Chondrocyte (in vitro differentiated cells): ENCODE measurements around the gene TGFB2. TPM values are rescaled to one million over a fixed set of nuclear protein-coding genes. Genes with fewer than 3 reads are reported as not detected.

ENCODE experiments used
- DNase-seq: peaks from one replicate; pipeline ENCODE4 v3.0.0; 2021; ENCODE audit warnings: mixed read lengths, low spot score
- H3K27ac Mint-ChIP-seq: one replicate; pipeline ENCODE4 v1.8.0; 2021; ENCODE audit warnings: mild to moderate bottlenecking, moderate library complexity, mixed read lengths; ENCODE audit not compliant: unreplicated experiment
- H3K27me3 Mint-ChIP-seq: 2 replicates; pipeline ENCODE4 v1.8.0; 2021; ENCODE audit warnings: low read depth, mixed read lengths
- H3K36me3 Mint-ChIP-seq: 2 replicates; pipeline ENCODE4 v1.8.0; 2021; ENCODE audit warnings: low read depth, mixed read lengths
- H3K4me1 Mint-ChIP-seq: 2 replicates; pipeline ENCODE4 v1.8.0; 2021; ENCODE audit warnings: low read depth, mild to moderate bottlenecking, mixed read lengths
- H3K4me3 Mint-ChIP-seq: one replicate; pipeline ENCODE4 v1.8.0; 2021; ENCODE audit warnings: mild to moderate bottlenecking, moderate library complexity, mixed read lengths; ENCODE audit not compliant: unreplicated experiment
- H3K9me3 Mint-ChIP-seq: 2 replicates; pipeline ENCODE4 v1.8.0; 2021; ENCODE audit warnings: low read depth, mixed read lengths
- total RNA-seq: library from RNA; stranded (reverse); gene quantifications from 3 replicates; pipeline ENCODE4 v1.2.1, GENCODE V29; 2021
- TF ChIP-seq, protein P1 (sequence below): fragments of 200-600 bp; sonication (generic); IDR thresholded peaks from 2 replicates; pipeline ENCODE4 v1.5.0; 2021; ENCODE audit warnings: antibody characterized with exemption, mild to moderate bottlenecking, moderate library complexity

Gene TGFB2
- total RNA-seq, 1 donor from 2014 or later: 226 TPM

DNA sequence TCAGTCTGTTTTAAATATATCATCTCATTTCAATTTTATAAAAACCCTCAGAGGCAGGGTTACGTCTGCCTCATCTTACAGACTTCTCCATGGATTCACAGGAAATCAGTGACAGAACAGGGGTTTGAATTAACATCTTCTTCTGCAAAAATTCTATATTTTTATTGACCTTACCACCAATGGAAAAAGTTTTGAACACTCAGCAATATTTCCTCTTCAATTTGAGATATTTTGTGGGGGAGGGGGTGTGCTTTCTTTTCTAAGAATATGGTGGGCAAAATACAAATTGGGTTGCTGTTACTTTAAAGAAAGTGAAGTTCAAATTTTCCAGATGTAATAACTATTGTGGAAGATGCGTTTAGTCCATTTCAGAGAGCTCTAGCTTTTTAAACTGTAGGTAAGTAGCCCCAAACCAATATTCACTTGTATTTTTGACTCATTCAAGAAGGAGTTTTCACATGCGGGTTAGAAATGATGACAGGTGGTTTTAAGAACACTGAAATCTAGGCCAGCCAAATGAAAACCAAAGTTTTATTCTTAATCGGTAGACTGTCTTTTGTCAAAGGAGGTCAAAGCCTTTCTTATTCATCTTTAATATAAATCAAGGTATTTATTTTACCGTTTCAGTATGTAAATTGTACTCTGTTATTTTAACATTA, 17.4 kb downstream of the TGFB2 start:
- no peak for DNase-seq
- TF ChIP-seq, protein P1, sequence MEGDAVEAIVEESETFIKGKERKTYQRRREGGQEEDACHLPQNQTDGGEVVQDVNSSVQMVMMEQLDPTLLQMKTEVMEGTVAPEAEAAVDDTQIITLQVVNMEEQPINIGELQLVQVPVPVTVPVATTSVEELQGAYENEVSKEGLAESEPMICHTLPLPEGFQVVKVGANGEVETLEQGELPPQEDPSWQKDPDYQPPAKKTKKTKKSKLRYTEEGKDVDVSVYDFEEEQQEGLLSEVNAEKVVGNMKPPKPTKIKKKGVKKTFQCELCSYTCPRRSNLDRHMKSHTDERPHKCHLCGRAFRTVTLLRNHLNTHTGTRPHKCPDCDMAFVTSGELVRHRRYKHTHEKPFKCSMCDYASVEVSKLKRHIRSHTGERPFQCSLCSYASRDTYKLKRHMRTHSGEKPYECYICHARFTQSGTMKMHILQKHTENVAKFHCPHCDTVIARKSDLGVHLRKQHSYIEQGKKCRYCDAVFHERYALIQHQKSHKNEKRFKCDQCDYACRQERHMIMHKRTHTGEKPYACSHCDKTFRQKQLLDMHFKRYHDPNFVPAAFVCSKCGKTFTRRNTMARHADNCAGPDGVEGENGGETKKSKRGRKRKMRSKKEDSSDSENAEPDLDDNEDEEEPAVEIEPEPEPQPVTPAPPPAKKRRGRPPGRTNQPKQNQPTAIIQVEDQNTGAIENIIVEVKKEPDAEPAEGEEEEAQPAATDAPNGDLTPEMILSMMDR: no peak
- Mint-ChIP-seq H3K27ac (peak overlapping the region; percentile 68), H3K9me3 (no peaks in the 10 kb centered on the region), H3K27me3 (no peaks in the 10 kb centered on the region), H3K4me1 (peaks cover 96% of the 10 kb centered on the region), H3K4me3 (no peak overlapping the region), H3K36me3 (peaks cover 8% of the 10 kb centered on the region)

DNA sequence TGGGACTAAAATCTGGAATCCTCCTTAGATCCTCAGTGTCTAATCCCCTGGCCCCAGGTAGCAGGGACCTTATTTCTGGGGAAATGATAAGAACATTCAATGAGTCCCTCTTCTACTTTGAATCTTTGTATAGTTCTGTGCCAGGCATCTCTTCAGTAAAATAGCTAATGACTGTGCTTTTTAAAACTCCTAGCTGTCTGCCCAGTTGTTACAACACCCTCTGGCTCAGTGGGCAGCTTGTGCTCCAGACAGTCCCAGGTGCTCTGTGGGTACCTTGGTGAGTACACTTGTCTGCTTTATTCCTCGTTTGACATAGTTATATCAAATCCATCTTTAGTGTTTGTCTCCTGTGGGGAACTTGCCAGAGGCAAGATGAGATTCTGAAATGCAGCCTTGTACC, 18.0 kb downstream of the TGFB2 start:
- TF ChIP-seq, protein P1: no peak
- no peak for DNase-seq

DNA sequence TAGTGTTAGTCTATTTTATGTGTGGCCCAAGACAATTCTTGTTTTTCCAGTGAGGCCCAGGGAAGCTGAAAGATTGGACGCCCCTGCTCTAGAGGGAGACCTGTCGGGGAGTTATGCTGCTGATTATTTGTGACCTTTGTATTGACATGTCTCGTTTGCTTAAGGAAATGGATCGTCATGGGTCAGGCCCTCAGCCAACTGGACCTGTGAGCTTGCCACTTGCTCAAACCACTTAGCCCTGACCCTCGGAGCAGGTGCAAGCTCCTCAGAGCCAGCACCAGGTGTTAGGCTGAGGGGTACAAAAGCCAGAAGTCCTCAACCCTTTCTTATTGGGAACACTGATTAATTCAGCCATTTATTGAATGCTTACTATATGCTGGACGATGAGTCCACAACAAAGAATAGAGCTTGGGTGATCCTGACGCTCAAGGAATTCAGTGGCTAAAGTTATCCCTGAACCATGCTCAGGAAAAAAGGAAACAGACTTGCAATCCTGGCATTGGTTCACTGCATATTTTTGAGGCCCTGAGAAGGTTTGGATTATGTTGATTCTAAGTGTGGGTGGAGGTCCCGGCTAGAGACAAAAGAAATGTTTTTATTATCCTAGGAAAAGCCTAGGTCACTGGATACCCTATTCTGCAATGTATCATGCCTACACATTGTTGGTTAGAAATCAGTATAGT, 19.0 kb downstream of the TGFB2 start:
- peaks cover 90% of the 10 kb centered on the region for H3K4me1 Mint-ChIP-seq
- TF ChIP-seq, protein P1: no peak
- no peaks in the 10 kb centered on the region for H3K27me3 Mint-ChIP-seq
- peaks cover 11% of the 10 kb centered on the region for H3K36me3 Mint-ChIP-seq
- no peak for DNase-seq
- peak overlapping the region; percentile 68 for H3K27ac Mint-ChIP-seq
- H3K9me3 Mint-ChIP-seq: no peaks in the 10 kb centered on the region
- H3K4me3 Mint-ChIP-seq: peak overlapping the region; percentile 31

More for the DNA sequence above, 18.0 kb downstream of the TGFB2 start:
- Mint-ChIP-seq H3K9me3 (no peaks in the 10 kb centered on the region), H3K36me3 (peaks cover 8% of the 10 kb centered on the region), H3K4me3 (no peak overlapping the region), H3K27ac (peak overlapping the region; percentile 68), H3K4me1 (peaks cover 95% of the 10 kb centered on the region), H3K27me3 (no peaks in the 10 kb centered on the region)

DNA sequence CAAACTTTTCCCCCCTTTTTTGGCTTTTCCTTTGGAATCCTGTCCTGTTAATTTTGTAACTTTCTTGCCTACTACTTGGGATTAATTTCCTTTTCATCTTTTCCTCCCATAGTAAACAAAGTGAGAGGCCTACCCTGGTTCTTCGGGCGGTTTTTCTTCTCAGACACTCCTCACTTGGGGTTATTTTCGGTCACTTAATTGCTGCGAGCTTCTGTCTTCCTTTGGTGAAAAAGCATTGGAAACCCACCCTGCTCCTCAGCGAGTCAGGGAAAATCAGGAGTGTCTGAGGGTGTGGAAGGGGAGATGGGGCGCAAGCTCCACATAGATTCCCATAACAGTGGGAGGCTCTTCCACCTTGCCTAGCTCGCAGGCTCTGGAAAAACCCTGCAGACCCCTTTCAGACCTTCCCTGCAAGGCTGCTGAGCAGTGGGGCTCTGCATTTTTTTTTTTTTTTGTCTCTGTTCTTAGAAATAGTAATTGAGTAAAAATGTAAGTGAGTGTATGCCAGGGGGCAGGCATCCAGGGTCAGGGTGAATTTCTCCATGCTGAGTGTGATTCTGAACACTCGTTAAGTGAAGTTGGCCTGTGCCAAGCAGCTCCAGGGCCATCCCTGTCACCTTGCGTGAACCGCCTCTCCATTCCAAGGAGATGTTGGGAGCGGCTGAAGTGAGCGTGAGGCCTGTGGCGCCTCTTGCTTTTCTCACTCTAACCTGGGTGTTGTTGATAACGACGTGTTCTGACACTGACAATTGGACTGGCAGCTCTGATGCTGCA, 20.3 kb downstream of the TGFB2 start:
- H3K27ac Mint-ChIP-seq: peak overlapping the region; percentile 68

More for the DNA sequence above, 20.3 kb downstream of the TGFB2 start:
- Mint-ChIP-seq H3K4me1 (peaks cover 89% of the 10 kb centered on the region), H3K36me3 (peaks cover 14% of the 10 kb centered on the region), H3K9me3 (no peaks in the 10 kb centered on the region), H3K27me3 (no peaks in the 10 kb centered on the region), H3K4me3 (no peak overlapping the region)
- TF ChIP-seq, protein P1: no peak
- DNase-seq: no peak
